ENCODE measurements around the gene SH3BP5L.

DNA sequence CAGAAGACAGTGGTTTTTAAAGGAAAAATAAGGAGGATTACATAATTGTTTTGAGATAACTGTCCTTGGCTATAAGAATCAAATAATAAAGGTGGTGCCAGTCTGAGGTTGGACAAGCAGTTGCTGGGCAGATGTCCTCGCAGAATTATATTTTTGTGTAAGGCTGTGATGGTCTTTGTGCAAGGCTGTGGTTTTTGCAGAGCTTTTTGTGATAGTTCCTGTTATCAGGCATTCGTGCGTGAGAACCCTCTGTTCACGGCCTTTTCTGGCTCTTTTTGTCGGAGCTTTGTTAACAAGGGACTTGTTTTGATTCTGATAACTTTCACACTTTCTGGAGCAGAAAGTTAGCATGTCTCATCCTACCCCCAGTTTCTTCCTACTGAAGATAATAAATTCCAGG is 33.4 kb downstream of the SH3BP5L start:
- TF ChIP-seq, protein P1, sequence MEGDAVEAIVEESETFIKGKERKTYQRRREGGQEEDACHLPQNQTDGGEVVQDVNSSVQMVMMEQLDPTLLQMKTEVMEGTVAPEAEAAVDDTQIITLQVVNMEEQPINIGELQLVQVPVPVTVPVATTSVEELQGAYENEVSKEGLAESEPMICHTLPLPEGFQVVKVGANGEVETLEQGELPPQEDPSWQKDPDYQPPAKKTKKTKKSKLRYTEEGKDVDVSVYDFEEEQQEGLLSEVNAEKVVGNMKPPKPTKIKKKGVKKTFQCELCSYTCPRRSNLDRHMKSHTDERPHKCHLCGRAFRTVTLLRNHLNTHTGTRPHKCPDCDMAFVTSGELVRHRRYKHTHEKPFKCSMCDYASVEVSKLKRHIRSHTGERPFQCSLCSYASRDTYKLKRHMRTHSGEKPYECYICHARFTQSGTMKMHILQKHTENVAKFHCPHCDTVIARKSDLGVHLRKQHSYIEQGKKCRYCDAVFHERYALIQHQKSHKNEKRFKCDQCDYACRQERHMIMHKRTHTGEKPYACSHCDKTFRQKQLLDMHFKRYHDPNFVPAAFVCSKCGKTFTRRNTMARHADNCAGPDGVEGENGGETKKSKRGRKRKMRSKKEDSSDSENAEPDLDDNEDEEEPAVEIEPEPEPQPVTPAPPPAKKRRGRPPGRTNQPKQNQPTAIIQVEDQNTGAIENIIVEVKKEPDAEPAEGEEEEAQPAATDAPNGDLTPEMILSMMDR (conservative IDR thresholded peaks at IDR 0.05; ENCODE audit: low read depth, low read length), result no peak
- TF ChIP-seq CEBPB (IDR thresholded peaks at IDR 0.05; ENCODE audit: low read depth, low read length), result no peak
- TF ChIP-seq MAFK (IDR thresholded peaks at IDR 0.05; ENCODE audit: low read depth, low read length), result no peak
- no peak for TF ChIP-seq POLR2A (IDR thresholded peaks at IDR 0.05; ENCODE audit: low read depth, low read length)
- TF ChIP-seq RCOR1 (IDR thresholded peaks at IDR 0.05; ENCODE audit: insufficient replicate concordance, low read length), result no peak
- no peak for TF ChIP-seq MXI1 (IDR thresholded peaks at IDR 0.05; ENCODE audit: borderline replicate concordance, low read depth, low read length)
- no peak for TF ChIP-seq RAD21 (IDR thresholded peaks at IDR 0.05; ENCODE audit: low read length)
- TF ChIP-seq, protein P2, sequence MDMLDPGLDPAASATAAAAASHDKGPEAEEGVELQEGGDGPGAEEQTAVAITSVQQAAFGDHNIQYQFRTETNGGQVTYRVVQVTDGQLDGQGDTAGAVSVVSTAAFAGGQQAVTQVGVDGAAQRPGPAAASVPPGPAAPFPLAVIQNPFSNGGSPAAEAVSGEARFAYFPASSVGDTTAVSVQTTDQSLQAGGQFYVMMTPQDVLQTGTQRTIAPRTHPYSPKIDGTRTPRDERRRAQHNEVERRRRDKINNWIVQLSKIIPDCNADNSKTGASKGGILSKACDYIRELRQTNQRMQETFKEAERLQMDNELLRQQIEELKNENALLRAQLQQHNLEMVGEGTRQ (IDR thresholded peaks at IDR 0.05; ENCODE audit: low read depth, low read length), result no peak
- TF ChIP-seq BHLHE40 (IDR thresholded peaks at IDR 0.05; ENCODE audit: low read depth, low read length), result no peak
- no peak for TF ChIP-seq RFX5 (IDR thresholded peaks at IDR 0.05; ENCODE audit: low read depth, low read length)
- no peak for TF ChIP-seq MAZ (IDR thresholded peaks at IDR 0.05; ENCODE audit: borderline replicate concordance, low read depth, low read length)

All from IMR-90 (cell line).